Measurements from ENCODE around the gene TBL1XR1. TPM values are rescaled to one million over a fixed set of nuclear protein-coding genes. Genes with fewer than 3 reads are reported as not detected.
"Not testable (repeated sequence)": the region's sequence is repeated elsewhere in the genome, so short reads cannot be mapped to it uniquely, and the experiment has no call there.

TBL1XR1 gene
- total RNA-seq, 4 donors from 2014 or later = 66.0 to 79.8 (median 72.4) TPM

DNA sequence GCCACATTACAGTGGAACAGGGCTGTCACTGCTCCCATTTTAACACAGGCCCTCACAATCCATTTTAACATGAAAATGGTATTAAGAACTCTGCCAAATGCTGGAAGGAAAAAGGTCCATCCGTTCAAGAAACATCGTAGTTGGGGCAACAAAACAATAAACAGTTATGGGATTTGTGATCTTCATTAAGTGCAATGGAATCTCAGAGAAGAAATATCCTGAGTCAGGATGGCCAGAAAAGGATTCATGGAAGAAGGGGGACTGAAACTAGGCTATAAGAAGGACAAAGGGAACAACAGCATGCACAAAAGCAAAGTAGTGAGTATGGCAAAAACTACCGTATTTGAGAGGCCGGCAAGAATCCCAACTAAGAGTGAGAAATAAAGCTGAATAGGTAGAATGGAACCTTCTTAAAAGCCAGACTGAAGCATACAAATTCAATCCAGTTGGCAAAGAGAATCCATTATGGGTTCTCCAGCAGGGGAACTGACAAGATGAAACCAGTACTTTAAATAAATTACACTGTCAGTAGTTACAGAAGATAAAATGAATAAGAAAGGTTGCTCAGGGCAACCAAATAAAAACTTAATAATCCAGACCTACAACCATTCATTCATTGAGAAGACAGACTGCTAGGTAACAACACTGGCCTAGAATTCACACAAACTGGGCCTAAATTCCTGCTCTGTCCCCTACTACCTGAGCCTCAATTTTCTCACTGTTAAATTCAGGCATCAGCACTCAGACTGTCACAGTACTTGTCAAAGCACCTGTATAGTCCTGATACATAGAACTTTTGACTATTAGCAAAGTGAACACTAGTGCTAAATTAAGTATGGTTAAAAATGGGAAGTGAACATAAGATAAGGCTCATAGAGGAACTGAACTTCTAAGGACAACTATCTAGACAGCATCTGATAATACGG, 6.3 kb downstream of the TBL1XR1 start:
- DNase-seq = no peak
- no peak overlapping the region for H3K4me3 ChIP-seq
- H3K4me1 ChIP-seq = peaks cover 9 to 91% (median 35%) of the 10 kb centered on the region in 3 donors
- no peaks in the 10 kb centered on the region for H3K9me3 ChIP-seq
- intact Hi-C loops (cut with DNase I) = loop anchor here (10.0 kb wide), 1 partner anchor 136 kb away; no protein-coding TSS in a partner anchor
- TF ChIP-seq POLR2A (IDR thresholded peaks at IDR 0.05) = no peak
- TF ChIP-seq, protein P1, sequence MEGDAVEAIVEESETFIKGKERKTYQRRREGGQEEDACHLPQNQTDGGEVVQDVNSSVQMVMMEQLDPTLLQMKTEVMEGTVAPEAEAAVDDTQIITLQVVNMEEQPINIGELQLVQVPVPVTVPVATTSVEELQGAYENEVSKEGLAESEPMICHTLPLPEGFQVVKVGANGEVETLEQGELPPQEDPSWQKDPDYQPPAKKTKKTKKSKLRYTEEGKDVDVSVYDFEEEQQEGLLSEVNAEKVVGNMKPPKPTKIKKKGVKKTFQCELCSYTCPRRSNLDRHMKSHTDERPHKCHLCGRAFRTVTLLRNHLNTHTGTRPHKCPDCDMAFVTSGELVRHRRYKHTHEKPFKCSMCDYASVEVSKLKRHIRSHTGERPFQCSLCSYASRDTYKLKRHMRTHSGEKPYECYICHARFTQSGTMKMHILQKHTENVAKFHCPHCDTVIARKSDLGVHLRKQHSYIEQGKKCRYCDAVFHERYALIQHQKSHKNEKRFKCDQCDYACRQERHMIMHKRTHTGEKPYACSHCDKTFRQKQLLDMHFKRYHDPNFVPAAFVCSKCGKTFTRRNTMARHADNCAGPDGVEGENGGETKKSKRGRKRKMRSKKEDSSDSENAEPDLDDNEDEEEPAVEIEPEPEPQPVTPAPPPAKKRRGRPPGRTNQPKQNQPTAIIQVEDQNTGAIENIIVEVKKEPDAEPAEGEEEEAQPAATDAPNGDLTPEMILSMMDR (IDR thresholded peaks at IDR 0.05) = no peak
- H3K36me3 ChIP-seq = no peaks in the 10 kb centered on the region
- no peaks in the 10 kb centered on the region for H3K27me3 ChIP-seq
- WGBS, 2 donors = 19 to 29% methylated on average over 5 of the region's 5 CpGs
- peak overlapping the region; percentile 22 to 69 (median 55) for H3K27ac ChIP-seq

DNA sequence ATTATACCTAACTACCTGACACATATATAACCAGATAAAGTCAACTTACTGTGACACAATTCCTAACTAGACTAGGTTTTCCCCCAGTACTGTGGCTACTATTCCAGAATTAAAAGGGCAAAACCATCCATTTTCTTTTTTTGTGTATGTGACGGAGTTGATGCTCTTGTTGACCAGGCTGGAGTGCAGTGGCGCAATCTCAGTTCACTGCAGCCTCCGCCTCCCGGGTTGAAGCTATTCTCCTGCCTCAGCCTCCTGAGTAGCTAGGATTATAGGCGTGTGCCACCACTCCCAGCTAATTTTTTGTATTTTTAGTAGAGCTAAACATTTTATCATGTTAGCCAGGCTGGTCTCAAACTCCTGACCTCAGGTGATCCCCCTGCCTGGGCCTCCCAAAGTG, 7.1 kb downstream of the TBL1XR1 start:
- not testable (repeated sequence) for H3K9me3 ChIP-seq, DNase-seq, H3K36me3 ChIP-seq, H3K4me3 ChIP-seq, H3K27me3 ChIP-seq
- Histone ChIP-seq H3K4me1 (peaks cover 9 to 93% (median 39%) of the 10 kb centered on the region in 3 donors), H3K27ac (peak overlapping the region in 3 of 4 donors; percentile 53 to 69 (median 57))
- 89% methylated on average over 5 of the region's 5 CpGs for WGBS, 2 donors
- intact Hi-C loops (cut with DNase I) = loop anchor here (10.0 kb wide), 1 partner anchor 135 kb away; no protein-coding TSS in a partner anchor

DNA sequence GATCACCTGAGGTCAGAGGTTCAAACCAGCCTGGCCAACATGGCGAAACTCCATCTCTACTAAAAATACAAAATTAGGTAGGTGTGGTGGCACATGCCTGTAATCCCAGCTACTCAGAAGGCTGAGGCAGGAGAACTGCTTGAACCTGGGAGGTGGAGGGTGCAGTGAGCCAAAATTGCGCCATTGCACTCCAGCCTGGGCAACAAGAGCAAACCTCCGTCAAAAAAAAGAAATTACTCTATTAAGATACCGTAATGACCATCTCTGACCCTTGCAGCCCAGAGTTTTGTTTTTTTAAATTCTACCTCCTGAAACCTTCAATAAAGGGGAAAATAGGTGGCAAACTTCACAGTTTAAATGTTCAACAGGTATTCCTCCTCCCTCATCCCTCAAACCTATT, 9.0 kb downstream of the TBL1XR1 start:
- WGBS, 2 donors = 75 to 86% methylated on average over 3 to 4 of the region's 4 CpGs
- H3K36me3 ChIP-seq; H3K27me3 ChIP-seq; H3K27ac ChIP-seq; intact Hi-C loops (cut with DNase I); DNase-seq; H3K4me3 ChIP-seq; H3K9me3 ChIP-seq: not testable (repeated sequence)
- peaks cover 0 to 89% (median 23%) of the 10 kb centered on the region in 3 donors for H3K4me1 ChIP-seq

DNA sequence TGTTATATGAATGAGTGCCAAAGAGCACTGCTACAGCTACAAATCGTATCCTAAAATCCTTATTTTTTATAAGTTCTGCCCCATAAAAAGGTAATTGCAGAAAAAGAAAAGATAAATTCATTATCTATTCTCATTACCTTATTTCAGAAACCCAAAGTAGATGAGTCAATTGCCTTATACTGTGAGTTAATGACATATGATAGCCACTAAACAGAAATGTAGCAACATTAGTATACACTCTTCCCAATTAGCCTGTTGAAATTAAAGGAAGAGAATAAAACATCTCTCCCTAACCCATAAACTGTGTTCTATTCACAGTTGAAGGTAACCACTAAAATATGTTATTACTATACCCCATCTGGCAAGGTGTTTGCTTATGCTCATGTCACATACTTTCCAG, 11.0 kb downstream of the TBL1XR1 start:
- H3K4me1 ChIP-seq = peaks cover 3 to 89% (median 25%) of the 10 kb centered on the region in 3 donors
- no peaks in the 10 kb centered on the region for H3K9me3 ChIP-seq
- no peak for DNase-seq
- no peaks in the 10 kb centered on the region for H3K36me3 ChIP-seq
- TF ChIP-seq, protein P1 (IDR thresholded peaks at IDR 0.05) = no peak
- TF ChIP-seq POLR2A (IDR thresholded peaks at IDR 0.05) = no peak
- H3K27me3 ChIP-seq = no peaks in the 10 kb centered on the region
- H3K27ac ChIP-seq = no peak overlapping the region
- no peak overlapping the region for H3K4me3 ChIP-seq
- WGBS, 2 donors = 58 to 64% methylated on average over 1 of the region's 1 CpG
- intact Hi-C loops (cut with DNase I) = no loop called here

DNA sequence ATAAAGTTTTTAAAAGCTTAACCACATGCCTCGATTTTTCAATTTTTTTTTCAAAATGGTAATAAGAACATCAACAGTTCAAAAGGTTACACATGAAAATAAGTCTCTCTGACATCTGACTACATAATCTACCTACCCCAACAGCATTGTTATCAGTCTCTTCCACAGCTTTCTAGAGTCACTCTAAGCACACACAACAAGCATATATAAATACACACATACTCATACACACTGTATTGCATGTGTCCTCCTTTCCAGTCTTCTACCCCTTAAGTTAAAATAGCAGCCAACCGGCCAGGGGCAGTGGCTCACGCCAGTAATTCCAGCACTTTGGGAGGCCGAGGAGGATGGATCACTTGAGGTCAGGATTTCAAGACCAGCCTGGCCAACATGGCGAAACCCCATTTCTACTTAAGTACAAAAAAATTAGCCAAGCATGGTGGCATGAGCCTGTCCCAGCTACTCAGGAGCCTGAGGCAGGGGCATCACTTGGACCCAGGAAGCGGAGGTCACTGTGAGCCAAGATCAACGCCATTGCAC, 12.2 kb downstream of the TBL1XR1 start:
- no peak for DNase-seq
- H3K9me3 ChIP-seq = no peaks in the 10 kb centered on the region
- no peaks in the 10 kb centered on the region for H3K27me3 ChIP-seq
- H3K4me1 ChIP-seq = peaks cover 10 to 89% (median 13%) of the 10 kb centered on the region in 3 donors
- TF ChIP-seq, protein P1 (IDR thresholded peaks at IDR 0.05) = no peak
- TF ChIP-seq POLR2A (IDR thresholded peaks at IDR 0.05) = no peak
- H3K27ac ChIP-seq = no peak overlapping the region
- WGBS, 2 donors = 76 to 96% methylated on average over 6 to 7 of the region's 7 CpGs
- intact Hi-C loops (cut with DNase I) = no loop called here
- H3K4me3 ChIP-seq = no peak overlapping the region
- H3K36me3 ChIP-seq = no peaks in the 10 kb centered on the region

DNA sequence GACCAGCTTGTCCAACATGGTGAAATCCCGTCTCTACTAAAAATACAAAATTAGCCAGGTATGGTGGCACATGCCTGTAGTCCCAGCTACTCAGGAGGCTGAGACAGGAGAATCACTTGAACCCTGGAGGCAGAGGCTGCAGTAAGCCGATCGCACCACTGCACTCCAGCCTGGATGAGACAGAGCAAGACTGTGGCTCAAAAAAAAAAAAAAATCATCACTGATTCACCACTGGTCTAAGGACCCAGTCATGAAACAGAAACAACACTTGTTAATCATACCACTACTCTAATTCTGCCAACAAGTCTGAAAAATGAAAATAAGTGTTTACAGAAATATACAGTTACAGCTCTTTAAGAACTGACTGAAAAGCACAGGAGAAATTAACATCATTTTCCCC, 12.7 kb downstream of the TBL1XR1 start:
- H3K9me3 ChIP-seq; H3K36me3 ChIP-seq; H3K27me3 ChIP-seq; H3K4me3 ChIP-seq; H3K27ac ChIP-seq; DNase-seq; intact Hi-C loops (cut with DNase I): not testable (repeated sequence)
- WGBS, 2 donors = 67 to 70% methylated on average over 2 to 3 of the region's 3 CpGs
- peaks cover 10 to 89% (median 15%) of the 10 kb centered on the region in 3 donors for H3K4me1 ChIP-seq
